Right kidney (tissue), 1 donor: ENCODE results near the gene RASSF1.

Source experiments
- DNase-seq: peaks from one replicate; pipeline ENCODE4 v3.0.0-alpha.2; 2016

The RASSF1 gene

GRCh38 chr3:50369012-50369670 is 28.5 kb upstream of the RASSF1 start:
- no peak for DNase-seq

- DNase-seq, result no peak
Measured at GRCh38 chr3:50365842-50366220, 25.2 kb upstream of the RASSF1 start.

- peak; percentile 79 for DNase-seq
Measured at GRCh38 chr3:50365080-50365841, 24.6 kb upstream of the RASSF1 start.

- DNase-seq, result peak; percentile 72
Measured at GRCh38 chr3:50364573-50365079, 24.0 kb upstream of the RASSF1 start.

- no peak for DNase-seq
Measured at GRCh38 chr3:50359760-50360110, 19.1 kb upstream of the RASSF1 start.

GRCh38 chr3:50358911-50359759 is 18.5 kb upstream of the RASSF1 start, which contains the start of gene TMEM115:
Gene TMEM115 (minus strand): TSS chr3:50359521. CDS start chr3:50359063, 458 bp downstream.
- DNase-seq, result peak; percentile 85

GRCh38 chr3:50358355-50358910 is 17.8 kb upstream of the RASSF1 start:
- no peak for DNase-seq

GRCh38 chr3:50357481-50357880 is 16.8 kb upstream of the RASSF1 start:
- no peak for DNase-seq

GRCh38 chr3:50356553-50356952 is 15.9 kb upstream of the RASSF1 start:
- no peak for DNase-seq

GRCh38 chr3:50355829-50356552 is 15.4 kb upstream of the RASSF1 start:
- no peak for DNase-seq

GRCh38 chr3:50354850-50355249 is 14.2 kb upstream of the RASSF1 start:
- no peak for DNase-seq

GRCh38 chr3:50354186-50354764 is 13.6 kb upstream of the RASSF1 start:
- no peak for DNase-seq

GRCh38 chr3:50353245-50354004 is 12.8 kb upstream of the RASSF1 start:
- DNase-seq, result no peak

- DNase-seq, result no peak
Measured at GRCh38 chr3:50352781-50353180, 12.1 kb upstream of the RASSF1 start.

- no peak for DNase-seq
Measured at GRCh38 chr3:50351323-50351697, 10.7 kb upstream of the RASSF1 start.

GRCh38 chr3:50350527-50351322 is 10.1 kb upstream of the RASSF1 start, which contains the start of the genes CYB561D2 and NPRL2:
Gene CYB561D2 (plus strand): TSS chr3:50350862. CDS start chr3:50351434, 572 bp downstream.
Gene NPRL2 (minus strand): TSS chr3:50350775. CDS start chr3:50350652, 123 bp downstream.
- peak; percentile 99 for DNase-seq

GRCh38 chr3:50350213-50350526 is 9.5 kb upstream of the RASSF1 start:
- no peak for DNase-seq

GRCh38 chr3:50347187-50347813 is 6.7 kb upstream of the RASSF1 start:
- DNase-seq, result no peak

GRCh38 chr3:50345586-50346234 is 5.1 kb upstream of the RASSF1 start, which contains the start of gene ZMYND10:
Gene ZMYND10 (minus strand): TSS chr3:50345732. CDS start chr3:50345579, 153 bp downstream.
- DNase-seq, result peak; percentile 67
